GM18909 (cell line): ENCODE data around the gene PUM1.

Experiments
- ATAC-seq: cut with Tn5 transposase; IDR thresholded peaks from one replicate; pipeline ENCODE4 v1.9.1; 2021; ENCODE audit warnings: mild to moderate bottlenecking; ENCODE audit not compliant: unreplicated experiment, poor library complexity

The PUM1 gene

DNA sequence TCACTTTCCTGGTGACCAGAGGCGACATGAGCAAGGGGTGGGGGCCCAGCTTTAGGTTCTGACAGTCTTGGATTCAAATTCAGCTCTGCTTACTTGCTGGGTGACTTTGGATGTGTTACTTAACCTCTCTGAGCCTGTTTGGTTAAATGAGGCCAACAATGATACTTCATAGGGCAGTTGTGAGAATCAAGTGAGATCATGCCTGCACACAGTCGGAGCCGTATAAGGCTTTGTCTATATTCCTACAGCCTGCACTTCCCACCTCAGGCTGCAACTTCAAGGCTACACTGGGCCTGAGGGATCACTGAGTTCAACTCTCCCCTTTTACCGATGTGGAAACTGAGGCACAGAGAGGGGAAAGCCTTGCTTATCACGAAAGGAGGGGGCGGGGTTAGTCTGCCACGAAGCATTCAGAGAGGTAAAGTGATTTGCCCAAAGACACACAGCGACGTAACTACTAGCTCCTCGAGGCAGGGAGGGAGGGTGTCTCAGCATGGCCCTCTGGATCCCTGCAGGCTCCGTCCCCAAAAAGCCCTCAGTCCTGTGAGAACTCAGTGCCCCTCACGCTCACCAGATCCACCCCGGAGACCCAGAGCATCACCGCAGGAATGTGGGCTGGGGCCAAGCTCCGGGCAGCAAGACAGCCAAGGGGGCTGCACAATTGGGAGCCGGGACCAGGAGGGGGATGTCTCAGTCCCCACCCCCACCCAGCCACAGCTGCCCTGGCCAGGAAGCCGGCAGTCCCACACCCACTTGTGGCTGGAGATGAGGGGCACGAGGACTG lies 181.9 kb downstream of the PUM1 start:
- ATAC-seq, result no peak

GRCh38 chr1:30882678-30883388 lies 182.7 kb downstream of the PUM1 start:
- no peak for ATAC-seq
